ENCODE results near the gene BTBD7. TPM values are rescaled to one million over a fixed set of nuclear protein-coding genes. Genes with fewer than 3 reads are reported as not detected.

BTBD7 gene
- total RNA-seq, 2 donors from 2014 or later = 21.9 to 30.5 TPM

- DNase-seq (ENCODE audit: low spot score) (no peak), ATAC-seq (ENCODE audit: insufficient number of reproducible peaks, low FRiP score, low read depth) (no peak)
- H3K27me3 ChIP-seq (replicated peaks; ENCODE audit: insufficient read depth) = no peaks in the 10 kb centered on the region
- TF ChIP-seq CTCF (IDR thresholded peaks at IDR 0.05) = no peak
- no peak overlapping the region for H3K4me3 ChIP-seq
- H3K4me1 ChIP-seq (ENCODE audit: control insufficient read depth in 1 of 2, low read depth in 2 of 2) = peaks cover 17 to 40% of the 10 kb centered on the region in 2 donors
- no peak overlapping the region for H3K27ac ChIP-seq
- no peaks in the 10 kb centered on the region for H3K9me3 ChIP-seq
- H3K36me3 ChIP-seq = no peaks in the 10 kb centered on the region
Measured at GRCh38 chr14:93320489-93320888, 12.3 kb downstream of the BTBD7 start.

GRCh38 chr14:93319958-93320357, 12.9 kb downstream of the BTBD7 start:
- no peak overlapping the region for H3K27ac ChIP-seq
- H3K9me3 ChIP-seq = no peaks in the 10 kb centered on the region
- no peak for TF ChIP-seq CTCF (IDR thresholded peaks at IDR 0.05)
- no peak for ATAC-seq (ENCODE audit: insufficient number of reproducible peaks, low FRiP score, low read depth)
- no peaks in the 10 kb centered on the region for H3K27me3 ChIP-seq (replicated peaks; ENCODE audit: insufficient read depth)
- no peak for DNase-seq (ENCODE audit: low spot score)
- H3K36me3 ChIP-seq = no peaks in the 10 kb centered on the region
- H3K4me3 ChIP-seq = no peak overlapping the region
- peaks cover 17 to 40% of the 10 kb centered on the region in 2 donors for H3K4me1 ChIP-seq (ENCODE audit: control insufficient read depth in 1 of 2, low read depth in 2 of 2)

GRCh38 chr14:93319494-93319893, 13.3 kb downstream of the BTBD7 start:
- no peaks in the 10 kb centered on the region for H3K27me3 ChIP-seq (replicated peaks; ENCODE audit: insufficient read depth)
- no peak for ATAC-seq (ENCODE audit: insufficient number of reproducible peaks, low FRiP score, low read depth)

GRCh38 chr14:93318927-93319326, 13.9 kb downstream of the BTBD7 start:
- Histone ChIP-seq H3K27me3 (replicated peaks; ENCODE audit: insufficient read depth) (no peaks in the 10 kb centered on the region), H3K27ac (no peak overlapping the region), H3K4me1 (ENCODE audit: control insufficient read depth in 1 of 2, low read depth in 2 of 2) (peaks cover 17 to 40% of the 10 kb centered on the region in 2 donors), H3K4me3 (no peak overlapping the region), H3K9me3 (no peaks in the 10 kb centered on the region), H3K36me3 (no peaks in the 10 kb centered on the region)
- ATAC-seq (ENCODE audit: insufficient number of reproducible peaks, low FRiP score, low read depth) (no peak), DNase-seq (ENCODE audit: low spot score) (no peak)
- no peak for TF ChIP-seq CTCF (IDR thresholded peaks at IDR 0.05)

More at GRCh38 chr14:93319494-93319893, 13.3 kb downstream of the BTBD7 start:
- no peak for DNase-seq (ENCODE audit: low spot score)
- TF ChIP-seq CTCF (IDR thresholded peaks at IDR 0.05) = no peak
- Histone ChIP-seq H3K9me3 (no peaks in the 10 kb centered on the region), H3K36me3 (no peaks in the 10 kb centered on the region), H3K4me3 (no peak overlapping the region), H3K4me1 (ENCODE audit: control insufficient read depth in 1 of 2, low read depth in 2 of 2) (peaks cover 17 to 40% of the 10 kb centered on the region in 2 donors), H3K27ac (no peak overlapping the region)

GRCh38 chr14:93317875-93318807, 14.7 kb downstream of the BTBD7 start:
- Histone ChIP-seq H3K27me3 (replicated peaks; ENCODE audit: insufficient read depth) (no peaks in the 10 kb centered on the region), H3K27ac (no peak overlapping the region), H3K4me1 (ENCODE audit: control insufficient read depth in 1 of 2, low read depth in 2 of 2) (peaks cover 16 to 43% of the 10 kb centered on the region in 2 donors), H3K9me3 (no peaks in the 10 kb centered on the region), H3K36me3 (no peaks in the 10 kb centered on the region), H3K4me3 (no peak overlapping the region)
- TF ChIP-seq CTCF (IDR thresholded peaks at IDR 0.05) = no peak
- no peak for ATAC-seq (ENCODE audit: insufficient number of reproducible peaks, low FRiP score, low read depth)
- DNase-seq (ENCODE audit: low spot score) = no peak

Measured in thoracic aorta (tissue), 2 donors.